GM08714 (cell line): Measurements from ENCODE around the gene TPPP.

Experiments used
- H3K4me3 ChIP-seq: fragments of 200-500 bp; sonication (Bioruptor generic); 2 replicates; pipeline ENCODE4 v1.5.1; 2014; ENCODE audit warnings: mild to moderate bottlenecking, low read length, inconsistent platforms
- ZNF274 ChIP-seq: IDR thresholded peaks from 2 replicates; pipeline ENCODE4 v1.6.1; 2012; ENCODE audit warnings: mild to moderate bottlenecking, low read depth, low read length

Gene TPPP

GRCh38 chr5:644509-644908 lies 48.6 kb downstream of the TPPP start:
- no peak for TF ChIP-seq ZNF274
- no peak overlapping the region for H3K4me3 ChIP-seq

- TF ChIP-seq ZNF274, result no peak
- H3K4me3 ChIP-seq, result no peak overlapping the region
These were observed 49.3 kb downstream of the TPPP start for GRCh38 chr5:643811-644271.

GRCh38 chr5:643351-643801 lies 49.8 kb downstream of the TPPP start:
- no peak for TF ChIP-seq ZNF274
- no peak overlapping the region for H3K4me3 ChIP-seq

GRCh38 chr5:642481-642880 lies 50.7 kb downstream of the TPPP start:
- H3K4me3 ChIP-seq, result no peak overlapping the region
- no peak for TF ChIP-seq ZNF274

GRCh38 chr5:641331-641765 lies 51.8 kb downstream of the TPPP start:
- TF ChIP-seq ZNF274, result no peak
- H3K4me3 ChIP-seq, result no peak overlapping the region

- TF ChIP-seq ZNF274, result no peak
- H3K4me3 ChIP-seq, result no peak overlapping the region
These were observed 52.5 kb downstream of the TPPP start for GRCh38 chr5:640461-641330.

- H3K4me3 ChIP-seq, result no peak overlapping the region
- no peak for TF ChIP-seq ZNF274
These were observed 53.5 kb downstream of the TPPP start for GRCh38 chr5:639584-640213.

GRCh38 chr5:639253-639530 lies 54.0 kb downstream of the TPPP start:
- H3K4me3 ChIP-seq, result no peak overlapping the region
- TF ChIP-seq ZNF274, result no peak

GRCh38 chr5:638501-639252 lies 54.5 kb downstream of the TPPP start:
- TF ChIP-seq ZNF274, result no peak
- no peak overlapping the region for H3K4me3 ChIP-seq

- no peak overlapping the region for H3K4me3 ChIP-seq
- TF ChIP-seq ZNF274, result no peak
These were observed 55.3 kb downstream of the TPPP start for GRCh38 chr5:637581-638450.

GRCh38 chr5:636951-637350 lies 56.2 kb downstream of the TPPP start:
- TF ChIP-seq ZNF274, result no peak
- H3K4me3 ChIP-seq, result no peak overlapping the region

GRCh38 chr5:635306-636055 lies 57.7 kb downstream of the TPPP start:
- no peak for TF ChIP-seq ZNF274
- no peak overlapping the region for H3K4me3 ChIP-seq

GRCh38 chr5:634191-634590 lies 59.0 kb downstream of the TPPP start:
- no peak overlapping the region for H3K4me3 ChIP-seq
- TF ChIP-seq ZNF274, result no peak
